A549 treated with RU486 at 1 μM for 4 hours (cell line): ENCODE results near the gene CASQ2. TPM values are rescaled to one million over a fixed set of nuclear protein-coding genes. Genes with fewer than 3 reads are reported as not detected.

ENCODE experiments used
- total RNA-seq: library from RNA; stranded (reverse); fragments of 200-300 nt; extraction: Qiagen RNA extraction; gene quantifications from 5 replicates; pipeline ENCODE4 v1.2.3, GENCODE V29; 2022; ENCODE audit warnings: low read depth

CASQ2 gene
- total RNA-seq, result not detected in 5 replicates

GRCh38 chr1:115768549-115768948, at the start of gene CASQ2:
Gene CASQ2 (minus strand): TSS chr1:115768714. CDS start chr1:115768541, 173 bp downstream.

Other genes starting within 250 kb of the CASQ2 start
- 15.5 to 21.1 TPM (median 19.7 TPM) in 5 replicates for gene VANGL1, start 126.7 kb downstream of the CASQ2 start, total RNA-seq
- not detected in 5 replicates for gene NHLH2, start 72.4 kb upstream of the CASQ2 start, total RNA-seq
- gene SLC22A15, start 207.8 kb upstream of the CASQ2 start, total RNA-seq, result 0.27 to 0.85 TPM (median 0.54 TPM) in 5 replicates